Ishikawa (cell line): ENCODE data around the gene PKD1.

ENCODE experiments used
- CEBPB ChIP-seq: IDR thresholded peaks from 2 replicates; pipeline ENCODE4 v1.6.1; 2012
- CREB1 ChIP-seq: IDR thresholded peaks from 2 replicates; pipeline ENCODE4 v1.6.1; 2012; ENCODE audit warnings: low read depth
- EGR1 ChIP-seq: IDR thresholded peaks from 2 replicates; pipeline ENCODE4 v1.6.1; 2012
- EP300 ChIP-seq: IDR thresholded peaks from 2 replicates; pipeline ENCODE4 v1.6.1; 2012; ENCODE audit warnings: borderline replicate concordance
- FOXM1 ChIP-seq: IDR thresholded peaks from 2 replicates; pipeline ENCODE4 v1.6.1; 2012; ENCODE audit warnings: low read depth, borderline replicate concordance
- MAX ChIP-seq: IDR thresholded peaks from 2 replicates; pipeline ENCODE4 v1.6.1; 2012
- NFIC ChIP-seq: IDR thresholded peaks from 2 replicates; pipeline ENCODE4 v1.6.1; 2012
- RAD21 ChIP-seq: IDR thresholded peaks from 2 replicates; pipeline ENCODE4 v1.6.1; 2012; ENCODE audit warnings: low read depth
- REST ChIP-seq: IDR thresholded peaks from 2 replicates; pipeline ENCODE4 v1.6.1; 2012; ENCODE audit warnings: low read depth, mild to moderate bottlenecking
- TAF1 ChIP-seq: IDR thresholded peaks from 2 replicates; pipeline ENCODE4 v1.6.1; 2012; ENCODE audit warnings: low read depth, mild to moderate bottlenecking
- TCF12 ChIP-seq: IDR thresholded peaks from 2 replicates; pipeline ENCODE4 v1.6.1; 2012; ENCODE audit warnings: low read depth
- TEAD4 ChIP-seq: IDR thresholded peaks from 2 replicates; pipeline ENCODE4 v1.6.1; 2012
- YY1 ChIP-seq: IDR thresholded peaks from 2 replicates; pipeline ENCODE4 v1.6.1; 2012; ENCODE audit warnings: low read depth
- ZBTB7A ChIP-seq: IDR thresholded peaks from 2 replicates; pipeline ENCODE4 v1.6.1; 2012; ENCODE audit warnings: low read depth
- TF ChIP-seq, protein P1 (sequence below): IDR thresholded peaks from 2 replicates; pipeline ENCODE4 v1.6.1; 2012

Gene PKD1

DNA sequence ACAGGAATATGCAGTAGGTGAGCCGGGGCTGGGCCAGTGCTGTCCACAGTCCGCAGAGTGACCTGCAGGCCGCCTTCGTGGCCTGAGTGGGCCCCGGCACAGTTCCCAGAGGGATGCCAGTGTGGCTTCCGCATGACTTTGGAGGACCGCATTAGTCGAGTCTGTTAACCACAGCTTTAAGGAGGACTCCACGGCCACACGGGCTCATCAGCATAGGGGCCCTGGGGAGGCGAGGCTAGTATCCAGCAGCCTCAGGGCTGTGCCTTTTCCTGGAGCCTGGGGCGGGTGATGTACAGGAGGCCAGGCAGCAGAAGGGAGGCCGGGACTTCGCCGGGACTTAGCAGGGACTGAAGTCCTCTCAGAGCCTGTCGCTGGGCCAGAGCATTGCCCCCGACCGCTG lies 74.7 kb downstream of the PKD1 start:
- TF ChIP-seq EP300 = no peak
- TF ChIP-seq EGR1 = no peak
- TF ChIP-seq YY1 = no peak
- no peak for TF ChIP-seq CEBPB
- no peak for TF ChIP-seq TEAD4
- TF ChIP-seq FOXM1 = no peak
- no peak for TF ChIP-seq CREB1

DNA sequence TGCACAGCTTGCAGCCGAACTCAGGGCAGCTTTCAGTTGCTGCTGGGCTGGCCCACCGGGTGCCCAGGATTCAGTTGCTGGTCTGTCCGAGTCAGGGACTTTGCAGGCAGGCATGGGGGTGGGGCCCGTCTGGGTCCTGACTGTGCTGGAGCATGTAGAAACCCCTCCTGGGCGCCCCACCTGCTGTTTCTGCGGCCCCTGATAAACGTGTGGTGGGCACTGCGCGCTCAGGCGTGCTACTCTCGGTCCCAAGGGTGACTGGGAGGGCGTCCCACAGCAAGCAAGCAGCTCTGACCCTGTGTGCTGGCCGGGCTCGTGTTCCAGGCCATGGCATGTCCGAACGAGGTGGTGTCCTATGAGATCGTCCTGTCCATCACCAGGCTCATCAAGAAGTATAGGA lies 75.4 kb downstream of the PKD1 start:
- no peak for TF ChIP-seq TEAD4
- TF ChIP-seq EGR1 = no peak
- no peak for TF ChIP-seq MAX
- TF ChIP-seq ZBTB7A = no peak
- TF ChIP-seq FOXM1 = no peak
- no peak for TF ChIP-seq REST
- TF ChIP-seq YY1 = no peak
- TF ChIP-seq CEBPB = no peak
- TF ChIP-seq, protein P1, sequence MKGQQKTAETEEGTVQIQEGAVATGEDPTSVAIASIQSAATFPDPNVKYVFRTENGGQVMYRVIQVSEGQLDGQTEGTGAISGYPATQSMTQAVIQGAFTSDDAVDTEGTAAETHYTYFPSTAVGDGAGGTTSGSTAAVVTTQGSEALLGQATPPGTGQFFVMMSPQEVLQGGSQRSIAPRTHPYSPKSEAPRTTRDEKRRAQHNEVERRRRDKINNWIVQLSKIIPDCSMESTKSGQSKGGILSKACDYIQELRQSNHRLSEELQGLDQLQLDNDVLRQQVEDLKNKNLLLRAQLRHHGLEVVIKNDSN = no peak
- TF ChIP-seq RAD21 = no peak
- TF ChIP-seq EP300 = no peak
- no peak for TF ChIP-seq TCF12

- no peak; the same call in 1 of the 2 replicates for TF ChIP-seq ZBTB7A
- peak; percentile 43; the same call in 1 of the 2 replicates for TF ChIP-seq EP300
- TF ChIP-seq CREB1 = no peak
- TF ChIP-seq CEBPB = peak; percentile 88
- TF ChIP-seq RAD21 = no peak
- peak; percentile 42; the same call in 1 of the 2 replicates for TF ChIP-seq EGR1
- no peak for TF ChIP-seq NFIC
- TF ChIP-seq TCF12 = peak; percentile 46; the same call in 1 of the 2 replicates
- TF ChIP-seq REST = no peak
- TF ChIP-seq, protein P1 = no peak
- TF ChIP-seq YY1 = 0 out of 2 replicates have a peak, but pooled peaks have one; percentile 9
- no peak for TF ChIP-seq MAX
- no peak for TF ChIP-seq TAF1
- no peak for TF ChIP-seq TEAD4
- no peak for TF ChIP-seq FOXM1
Measured at GRCh38 chr16:2058872-2059271, 76.8 kb downstream of the PKD1 start.

DNA sequence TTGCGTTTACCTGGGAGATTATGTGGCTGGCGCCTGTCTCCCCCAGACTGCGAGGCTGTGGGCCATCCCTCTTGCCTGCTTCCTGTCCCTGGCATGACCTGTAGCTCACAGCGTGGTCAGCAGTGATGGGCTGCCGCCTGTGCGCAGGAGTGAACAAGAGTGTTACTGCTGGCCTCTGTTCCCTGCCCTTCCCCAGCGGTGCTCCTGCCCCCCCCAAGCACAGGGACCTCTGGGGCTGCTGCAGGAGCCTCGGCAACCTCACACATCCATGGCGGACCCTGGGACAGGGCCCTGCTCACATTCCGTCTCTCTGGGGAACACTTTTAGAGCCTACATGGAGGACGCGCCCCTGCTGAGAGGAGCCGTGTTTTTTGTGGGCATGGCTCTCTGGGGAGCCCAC lies 77.3 kb downstream of the PKD1 start:
- TF ChIP-seq FOXM1 (no peak), CREB1 (no peak), YY1 (no peak; the same call in 1 of the 2 replicates), EGR1 (no peak), TEAD4 (no peak)
- TF ChIP-seq, protein P1 = no peak

DNA sequence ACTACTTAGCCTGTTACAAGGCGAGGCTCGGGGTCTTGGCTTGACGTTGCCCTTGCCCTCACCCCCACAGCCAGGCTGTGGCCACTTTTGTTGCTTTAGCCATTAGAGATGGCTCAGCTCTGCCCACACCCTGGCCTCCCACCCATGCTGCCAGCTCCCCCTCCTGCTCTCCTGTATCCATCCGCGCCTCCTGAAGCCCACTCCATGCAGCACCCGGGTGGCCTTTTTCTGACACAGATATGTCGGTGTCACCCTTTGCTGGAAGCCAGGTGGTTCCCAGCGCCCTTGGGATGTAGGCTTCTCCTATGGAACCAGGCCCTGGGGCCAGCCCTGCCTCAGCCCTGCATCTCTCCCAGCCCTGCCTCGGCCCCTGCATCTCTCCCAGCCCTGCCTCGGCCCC lies 78.3 kb downstream of the PKD1 start:
- TF ChIP-seq ZBTB7A = 0 out of 2 replicates have a peak, but pooled peaks have one; percentile 16
- TF ChIP-seq EP300 = no peak

DNA sequence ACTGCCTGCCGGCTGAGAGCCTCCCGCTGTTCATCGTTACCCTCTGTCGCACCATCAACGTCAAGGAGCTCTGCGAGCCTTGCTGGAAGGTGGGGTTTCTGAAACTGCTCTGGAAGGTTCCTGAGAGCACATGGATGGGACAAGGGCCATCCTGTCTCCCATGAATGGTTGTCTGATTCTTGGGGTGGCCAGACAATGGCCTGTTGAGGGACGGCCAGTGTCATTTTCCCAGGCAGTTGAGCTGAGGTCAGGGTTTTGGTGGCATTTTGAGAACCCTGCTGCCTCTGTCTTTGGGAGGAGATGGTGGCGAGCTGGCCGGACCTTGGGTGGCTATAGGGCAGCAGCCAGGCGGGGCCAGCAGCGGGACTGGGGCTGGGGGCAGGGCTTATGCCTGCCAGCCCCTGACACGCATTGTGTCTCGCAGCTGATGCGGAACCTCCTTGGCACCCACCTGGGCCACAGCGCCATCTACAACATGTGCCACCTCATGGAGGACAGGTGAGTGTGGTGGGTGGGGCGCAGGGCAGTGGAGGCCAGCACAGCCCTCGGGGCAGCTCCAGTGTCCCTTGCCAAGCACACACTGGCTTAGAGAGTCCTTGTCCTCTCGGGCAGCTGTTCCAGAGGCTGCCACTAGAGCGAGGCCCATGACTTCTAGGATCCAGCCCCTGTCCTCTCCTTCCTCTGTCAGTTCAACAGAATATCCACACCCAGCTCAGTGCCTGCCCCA lies 78.9 kb downstream of the PKD1 start:
- peak; percentile 97 for TF ChIP-seq MAX
- TF ChIP-seq CREB1 = no peak
- TF ChIP-seq TEAD4 = peak; percentile 58; the same call in 1 of the 2 replicates
- no peak; the same call in 1 of the 2 replicates for TF ChIP-seq RAD21
- TF ChIP-seq REST = no peak
- no peak for TF ChIP-seq FOXM1
- no peak for TF ChIP-seq CEBPB
- peak; percentile 15; the same call in 1 of the 2 replicates for TF ChIP-seq ZBTB7A
- TF ChIP-seq, protein P1 = no peak
- peak; percentile 70; the same call in 1 of the 2 replicates for TF ChIP-seq YY1
- TF ChIP-seq EP300 = peak; percentile 53; the same call in 1 of the 2 replicates
- TF ChIP-seq EGR1 = no peak
- TF ChIP-seq TAF1 = no peak
- peak; percentile 85 for TF ChIP-seq NFIC
- peak; percentile 86 for TF ChIP-seq TCF12
